Panc1 (cell line): ENCODE measurements around the gene WWOX. TPM values are rescaled to one million over a fixed set of nuclear protein-coding genes. Genes with fewer than 3 reads are reported as not detected.

ENCODE experiments used
- ATAC-seq: fragments of 200-7000 bp; cut with Tn5 transposase; 2 replicates; pipeline ENCODE4 v1.9.1; 2020; ENCODE audit warnings: mild to moderate bottlenecking, moderate library complexity
- BruUV-seq: library from RNA; stranded (reverse); fragments of 400-500 nt; replicated peaks from 2 replicates; lab custom pipeline; 2021; lab: Mats Ljungman, UMichigan
- CTCF ChIA-PET: fragments of 300-600 bp; sonication (Branson Sonifier 250); formaldehyde crosslinking; loops from one replicate; lab custom pipeline; 2022; ENCODE audit warnings: antibody characterized with exemption; lab: Charles Lee
- POLR2A ChIA-PET: fragments of 300-600 bp; sonication (Branson Sonifier 250); formaldehyde crosslinking; loops from one replicate; lab custom pipeline; 2022; ENCODE audit warnings: antibody characterized with exemption; lab: Charles Lee
- DNase-seq: peaks from one replicate; pipeline ENCODE4 v3.0.0-alpha.2; 2010; ENCODE audit warnings: low read depth, low spot score
- H3K27ac ChIP-seq: 2 replicates; pipeline ENCODE4 v1.5.1; 2011; ENCODE audit warnings: mild to moderate bottlenecking, low read length, inconsistent platforms
- H3K27me3 ChIP-seq: fragments of 200-500 bp; sonication (Bioruptor generic); 2 replicates; pipeline ENCODE4 v1.6.0; 2014; ENCODE audit warnings: low read length, inconsistent platforms; ENCODE audit not compliant: control insufficient read depth, insufficient read depth
- H3K36me3 ChIP-seq: fragments of 200-500 bp; sonication (Bioruptor generic); 2 replicates; pipeline ENCODE4 v1.5.1; 2014; ENCODE audit warnings: inconsistent platforms, mild to moderate bottlenecking, low read length, moderate library complexity; ENCODE audit not compliant: control insufficient read depth, insufficient read depth
- H3K4me1 ChIP-seq: 2 replicates; pipeline ENCODE4 v1.5.1; 2011; ENCODE audit warnings: inconsistent platforms, mild to moderate bottlenecking, low read length, moderate library complexity; ENCODE audit not compliant: control insufficient read depth, insufficient read depth
- H3K4me3 ChIP-seq, 2 experiments: 2 replicates each; pipeline ENCODE4 v1.5.1; 2011 to 2012; ENCODE audit warnings: low read depth in 2 of 2, low read length in 2 of 2, mild to moderate bottlenecking in 2 of 2, inconsistent platforms in 1 of 2, moderate library complexity in 1 of 2
- H3K9me3 ChIP-seq: fragments of 200-500 bp; sonication (Bioruptor generic); 2 replicates; pipeline ENCODE4 v1.5.1; 2014; ENCODE audit warnings: low read depth, mild to moderate bottlenecking, inconsistent platforms, low read length, moderate library complexity; ENCODE audit not compliant: control insufficient read depth, insufficient read depth
- POLR2AphosphoS5 ChIP-seq: IDR thresholded peaks from 2 replicates; pipeline ENCODE4 v1.6.1; 2012; ENCODE audit warnings: mild to moderate bottlenecking, low read depth, low read length, moderate library complexity
- REST ChIP-seq, 2 experiments: IDR thresholded peaks; 2 replicates each; pipeline ENCODE4 v1.6.1; 2011 to 2012; ENCODE audit warnings: low read depth in 2 of 2, control low read depth in 1 of 2, low read length in 1 of 2, mild to moderate bottlenecking in 1 of 2, moderate library complexity in 1 of 2; ENCODE audit not compliant: insufficient read depth in 1 of 2
- SIN3A ChIP-seq: IDR thresholded peaks from 2 replicates; pipeline ENCODE4 v1.6.1; 2012; ENCODE audit warnings: low read depth, mild to moderate bottlenecking, low read length, moderate library complexity, borderline replicate concordance; ENCODE audit not compliant: insufficient read depth
- TCF7L2 ChIP-seq: IDR thresholded peaks from 2 replicates; pipeline ENCODE4 v1.6.1; 2011; ENCODE audit warnings: mild to moderate bottlenecking, low read depth, low read length, inconsistent platforms
- in situ Hi-C: cut with HindIII; loops from 2 replicates; pipeline ENCODE4 v1.10.0; 2016; ENCODE audit warnings: low sequenced_read_pairs, low pct_unique_long_range_greater_than_20kb
- intact Hi-C: fragments of 100-400 bp; cut with micrococcal nuclease; formaldehyde crosslinking; loops from one replicate; pipeline ENCODE4 v1.10.0; 2022; ENCODE audit not compliant: unreplicated experiment
- total RNA-seq: library from RNA; stranded (reverse); gene quantifications from one replicate; pipeline ENCODE4 v1.2.1, GENCODE V29; 2021; ENCODE audit not compliant: unreplicated experiment
- TF ChIP-seq, protein P1 (sequence below): fragments of 450-650 bp; IDR thresholded peaks from 2 replicates; pipeline ENCODE4 v1.5.1; 2017; ENCODE audit warnings: mild to moderate bottlenecking

Gene WWOX
- total RNA-seq, 1 experiment from 2014 or later = 12.5 TPM

DNA sequence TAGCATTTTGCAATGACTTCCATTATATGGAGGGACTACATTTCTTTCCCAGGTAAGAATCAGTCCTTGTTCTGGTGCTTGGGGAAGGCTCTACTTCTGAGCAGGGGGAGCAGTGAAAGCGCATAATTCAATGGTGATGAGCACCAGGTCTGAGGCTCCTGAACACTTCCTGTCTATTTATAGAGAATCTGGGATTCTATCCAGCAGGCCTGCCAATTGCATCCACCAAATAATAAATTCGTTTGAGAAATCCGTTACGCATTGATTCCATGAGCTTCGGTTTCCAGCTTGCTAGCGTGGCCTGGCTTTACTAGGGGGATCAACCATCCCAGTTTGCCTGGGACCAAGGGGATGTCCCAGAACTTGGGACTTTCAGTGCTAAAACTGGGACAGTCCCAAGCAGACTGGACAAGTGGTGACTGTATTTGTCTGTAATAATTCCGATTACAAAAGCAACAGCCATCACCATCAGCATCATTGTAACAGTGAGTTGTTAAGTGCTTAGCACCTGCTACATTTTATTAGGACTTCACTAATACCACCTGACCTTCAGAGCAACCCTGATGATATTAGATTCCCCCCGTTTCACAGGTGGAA lies 1151.1 kb downstream of the WWOX start:
- no peak for ATAC-seq
- DNase-seq = no peak
- BruUV-seq = no TSS peak
- intact Hi-C loops = no loop called here
- Histone ChIP-seq H3K4me1 (no peaks in the 10 kb centered on the region), H3K4me3 (no peak overlapping the region), H3K27ac (no peak overlapping the region), H3K27me3 (no peaks in the 10 kb centered on the region), H3K36me3 (no peaks in the 10 kb centered on the region), H3K9me3 (no peaks in the 10 kb centered on the region)
- CTCF ChIA-PET = no interaction called here
- POLR2A ChIA-PET = no interaction called here
- in situ Hi-C loops = no loop called here
- TF ChIP-seq, protein P1, sequence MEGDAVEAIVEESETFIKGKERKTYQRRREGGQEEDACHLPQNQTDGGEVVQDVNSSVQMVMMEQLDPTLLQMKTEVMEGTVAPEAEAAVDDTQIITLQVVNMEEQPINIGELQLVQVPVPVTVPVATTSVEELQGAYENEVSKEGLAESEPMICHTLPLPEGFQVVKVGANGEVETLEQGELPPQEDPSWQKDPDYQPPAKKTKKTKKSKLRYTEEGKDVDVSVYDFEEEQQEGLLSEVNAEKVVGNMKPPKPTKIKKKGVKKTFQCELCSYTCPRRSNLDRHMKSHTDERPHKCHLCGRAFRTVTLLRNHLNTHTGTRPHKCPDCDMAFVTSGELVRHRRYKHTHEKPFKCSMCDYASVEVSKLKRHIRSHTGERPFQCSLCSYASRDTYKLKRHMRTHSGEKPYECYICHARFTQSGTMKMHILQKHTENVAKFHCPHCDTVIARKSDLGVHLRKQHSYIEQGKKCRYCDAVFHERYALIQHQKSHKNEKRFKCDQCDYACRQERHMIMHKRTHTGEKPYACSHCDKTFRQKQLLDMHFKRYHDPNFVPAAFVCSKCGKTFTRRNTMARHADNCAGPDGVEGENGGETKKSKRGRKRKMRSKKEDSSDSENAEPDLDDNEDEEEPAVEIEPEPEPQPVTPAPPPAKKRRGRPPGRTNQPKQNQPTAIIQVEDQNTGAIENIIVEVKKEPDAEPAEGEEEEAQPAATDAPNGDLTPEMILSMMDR = no peak
- TF ChIP-seq REST (IDR thresholded peaks at IDR 0.05; ENCODE audit: insufficient read depth in 1 of 2, low read depth in 2 of 2, low read length in 1 of 2) = no peak
- no peak for TF ChIP-seq POLR2AphosphoS5
- no peak for TF ChIP-seq SIN3A
- TF ChIP-seq TCF7L2 = no peak

DNA sequence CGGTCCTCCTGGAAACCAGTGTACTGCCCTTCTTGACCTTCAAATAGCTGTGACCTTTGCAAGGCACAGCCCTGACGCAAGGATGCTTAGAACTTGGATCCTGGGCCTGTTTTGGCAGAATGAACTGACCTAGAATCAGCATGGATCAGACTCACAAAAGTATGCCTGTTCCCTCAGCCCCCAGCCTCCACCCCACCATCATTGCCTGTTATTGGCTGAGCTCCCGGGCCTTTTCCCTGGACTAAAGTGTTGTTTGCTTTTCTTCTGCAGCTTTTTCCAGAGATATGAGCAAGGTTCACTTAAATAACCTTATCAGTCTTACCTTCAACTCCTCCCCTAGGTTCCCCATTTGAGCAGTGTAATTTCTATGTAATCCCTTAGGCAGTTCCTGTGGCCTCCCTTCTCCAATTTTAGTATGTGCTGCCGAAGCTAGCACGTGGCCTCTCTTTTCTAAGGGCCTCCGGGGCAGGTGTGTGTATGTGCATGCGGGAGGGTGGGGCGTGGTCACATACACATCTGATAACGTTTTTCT lies 1153.7 kb downstream of the WWOX start:
- no peak for DNase-seq
- POLR2A ChIA-PET = no interaction called here
- intact Hi-C loops = no loop called here

GRCh38 chr16:79257953-79258490 lies 1158.6 kb downstream of the WWOX start:
- TF ChIP-seq POLR2AphosphoS5 (no peak), REST (IDR thresholded peaks at IDR 0.05; ENCODE audit: insufficient read depth in 1 of 2, low read depth in 2 of 2, low read length in 1 of 2) (no peak), TCF7L2 (no peak), SIN3A (no peak)
- TF ChIP-seq, protein P1 = no peak
- Histone ChIP-seq H3K27me3 (no peaks in the 10 kb centered on the region), H3K4me3 (no peak overlapping the region), H3K9me3 (no peaks in the 10 kb centered on the region), H3K27ac (no peak overlapping the region), H3K4me1 (no peaks in the 10 kb centered on the region), H3K36me3 (no peaks in the 10 kb centered on the region)
- POLR2A ChIA-PET = no interaction called here
- in situ Hi-C loops (no loop called here), intact Hi-C loops (no loop called here)
- CTCF ChIA-PET = no interaction called here
- ATAC-seq = no peak
- DNase-seq = no peak
- BruUV-seq = no TSS peak

More for the DNA sequence above, 1153.7 kb downstream of the WWOX start:
- H3K27me3 ChIP-seq = no peaks in the 10 kb centered on the region
- H3K4me1 ChIP-seq = no peaks in the 10 kb centered on the region
- no peak overlapping the region for H3K27ac ChIP-seq
- H3K36me3 ChIP-seq = no peaks in the 10 kb centered on the region
- no TSS peak for BruUV-seq
- ATAC-seq = no peak
- in situ Hi-C loops = no loop called here
- CTCF ChIA-PET = no interaction called here
- TF ChIP-seq SIN3A (no peak), TCF7L2 (no peak)
- no peak overlapping the region for H3K4me3 ChIP-seq
- H3K9me3 ChIP-seq = no peaks in the 10 kb centered on the region
